Sigmoid colon (tissue), 7 donors: ENCODE results near the gene ZNF366. TPM values are rescaled to one million over a fixed set of nuclear protein-coding genes. Genes with fewer than 3 reads are reported as not detected.

Experiments
- DNase-seq: peaks from one replicate; pipeline ENCODE4 v3.0.0-alpha.2; 2019
- H3K27ac ChIP-seq, 4 donors: fragments of 200-600 bp; sonication (generic); one replicate each; pipeline ENCODE4 v1.5.1; 2016 to 2019; ENCODE audit warnings: mild to moderate bottlenecking in 1 of 4
- H3K27me3 ChIP-seq, 3 donors: fragments of 200-600 bp; sonication (generic); one replicate each; pipeline ENCODE4 v1.5.1; 2019; ENCODE audit warnings: mild to moderate bottlenecking in 1 of 3
- H3K36me3 ChIP-seq, 4 donors: fragments of 200-600 bp; sonication (generic); one replicate each; pipeline ENCODE4 v1.5.1; 2016 to 2019
- H3K4me1 ChIP-seq, 4 donors: fragments of 200-600 bp; sonication (generic); one replicate each; pipeline ENCODE4 v1.5.1; 2017 to 2019
- H3K4me3 ChIP-seq, 4 donors: fragments of 200-600 bp; sonication (generic); one replicate each; pipeline ENCODE4 v1.5.1; 2017 to 2019; ENCODE audit warnings: mild to moderate bottlenecking in 2 of 4, moderate library complexity in 1 of 4
- H3K9me3 ChIP-seq, 4 donors: fragments of 200-600 bp in 3 of 4; sonication (generic) in 3 of 4; one replicate each; pipeline versions ENCODE4 v1.5.1 to v1.6.1; 2013 to 2019
- EP300 ChIP-seq, 4 donors: sonication (generic); formaldehyde crosslinking; IDR thresholded peaks; one replicate each; pipeline ENCODE4 v1.6.1; 2017; ENCODE audit warnings: antibody characterized with exemption in 4 of 4
- POLR2A ChIP-seq, 2 donors: fragments of 450-650 bp; IDR thresholded peaks; one replicate each; pipeline ENCODE4 v1.6.1; 2016; ENCODE audit warnings: antibody characterized with exemption in 2 of 2, mild to moderate bottlenecking in 2 of 2, moderate library complexity in 2 of 2
- POLR2AphosphoS5 ChIP-seq, 4 donors: sonication (generic); formaldehyde crosslinking; IDR thresholded peaks; one replicate each; pipeline ENCODE4 v1.6.1; 2017; ENCODE audit warnings: antibody characterized with exemption in 4 of 4
- WGBS, 2 donors: extraction: QIAGEN DNeasy Blood & Tissue Kit; methylation state at CpG; one replicate each; pipeline ENCODE4 v1.1.7; 2013; 5-methylcytosine and 5-hydroxymethylcytosine counted together
- intact Hi-C: fragments of 100-400 bp; cut with DNase I; formaldehyde crosslinking; loops from one replicate; pipeline ENCODE4 v1.15.1; 2023
- polyA plus RNA-seq, 3 donors: library from polyadenylated mRNA; stranded (reverse); fragments of 200-250 nt; gene quantifications; one replicate each; pipeline ENCODE4 v1.2.3, GENCODE V29; 2013
- total RNA-seq, 4 donors: library from RNA; depleted of rRNA; stranded (reverse); fragments of >200 nt; gene quantifications; one replicate each; pipeline ENCODE4 v1.1.0, GENCODE V29; 2016
- TF ChIP-seq, protein P1 (sequence below), 4 experiments: fragments of 450-650 bp in 3 of 4; fragments of 200-600 bp in 1 of 4; IDR thresholded peaks; one replicate each; pipeline ENCODE4 v1.5.1; 2016 to 2019; ENCODE audit warnings: antibody characterized with exemption in 4 of 4, mild to moderate bottlenecking in 3 of 4, moderate library complexity in 2 of 4
- donor health status: healthy with polysubstance abuse.
- donor health status: Bipolar disorder and iron deficiency.
- donor health status: healthy.

Gene ZNF366
- total and polyA plus RNA-seq, 7 donors = 0.46 to 3.9 (median 1.8) TPM

DNA sequence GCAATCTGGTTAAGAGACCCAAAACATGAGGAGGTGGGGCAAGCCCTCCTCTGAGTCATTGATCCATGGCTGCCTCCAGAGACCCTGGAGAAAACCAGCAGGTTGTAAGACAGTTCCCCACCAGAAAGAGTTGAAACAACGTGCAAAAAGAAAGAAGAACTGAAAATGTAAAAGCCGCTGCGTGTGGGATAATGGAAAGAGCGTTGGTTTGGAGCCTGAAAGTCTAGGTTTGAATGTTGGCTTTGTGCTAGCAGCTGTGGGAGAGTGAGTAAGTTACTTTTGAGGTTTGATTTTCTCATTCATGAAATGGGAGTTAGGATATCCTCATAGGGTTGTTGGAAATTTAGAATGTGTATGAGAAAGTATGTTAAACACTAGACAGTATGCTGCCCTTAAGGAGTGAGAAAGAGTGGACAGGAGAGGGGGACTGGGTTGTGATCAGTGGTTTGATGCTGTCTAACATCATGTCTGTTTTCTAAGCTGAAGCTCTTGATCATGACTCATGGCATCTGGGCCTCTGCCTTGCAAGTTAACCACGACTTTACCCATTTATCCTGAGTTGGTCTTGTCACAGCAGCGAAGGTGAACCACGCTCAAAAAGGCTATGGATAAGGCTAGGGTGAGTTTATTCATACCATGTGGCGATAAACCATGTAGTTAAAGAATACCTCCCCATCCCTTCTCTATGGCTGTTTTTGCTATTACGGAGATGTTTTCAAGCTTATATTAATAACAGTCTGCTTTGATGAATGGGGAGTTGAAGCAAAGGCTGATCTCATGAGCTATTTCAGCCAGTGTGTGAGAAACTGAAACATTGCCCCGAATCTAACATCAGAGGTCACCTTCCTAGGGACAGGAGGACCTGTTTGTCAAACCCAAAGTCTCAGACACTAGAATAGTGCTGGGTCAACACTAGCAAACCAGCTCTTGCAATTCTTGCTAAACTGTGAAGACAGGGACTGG, 41.3 kb downstream of the ZNF366 start:
- no peak for DNase-seq
- 75 to 90% methylated on average over 10 of the region's 10 CpGs for WGBS, 2 donors
- no peak overlapping the region for H3K27ac ChIP-seq

DNA sequence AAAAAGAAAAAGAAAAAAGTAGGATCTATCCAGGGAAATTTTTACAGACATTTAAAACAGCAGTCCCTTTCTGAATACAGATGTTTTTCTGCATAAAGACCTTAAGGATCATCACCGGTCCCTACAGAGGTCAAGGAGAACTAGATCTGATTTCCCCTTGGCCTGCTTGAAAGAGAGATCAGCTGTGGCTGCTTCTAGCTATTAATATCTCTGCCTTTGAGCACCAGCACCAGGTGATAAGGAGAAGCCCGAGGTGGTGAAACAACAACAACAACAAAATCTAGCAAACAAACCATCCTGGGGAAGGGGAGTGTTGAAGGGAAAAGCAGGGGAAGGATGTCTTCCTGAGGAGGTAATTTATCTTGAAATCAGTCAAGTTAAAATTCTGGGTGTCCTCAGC, 42.1 kb downstream of the ZNF366 start:
- TF ChIP-seq EP300 (IDR thresholded peaks at IDR 0.05) = no peak
- TF ChIP-seq, protein P1, sequence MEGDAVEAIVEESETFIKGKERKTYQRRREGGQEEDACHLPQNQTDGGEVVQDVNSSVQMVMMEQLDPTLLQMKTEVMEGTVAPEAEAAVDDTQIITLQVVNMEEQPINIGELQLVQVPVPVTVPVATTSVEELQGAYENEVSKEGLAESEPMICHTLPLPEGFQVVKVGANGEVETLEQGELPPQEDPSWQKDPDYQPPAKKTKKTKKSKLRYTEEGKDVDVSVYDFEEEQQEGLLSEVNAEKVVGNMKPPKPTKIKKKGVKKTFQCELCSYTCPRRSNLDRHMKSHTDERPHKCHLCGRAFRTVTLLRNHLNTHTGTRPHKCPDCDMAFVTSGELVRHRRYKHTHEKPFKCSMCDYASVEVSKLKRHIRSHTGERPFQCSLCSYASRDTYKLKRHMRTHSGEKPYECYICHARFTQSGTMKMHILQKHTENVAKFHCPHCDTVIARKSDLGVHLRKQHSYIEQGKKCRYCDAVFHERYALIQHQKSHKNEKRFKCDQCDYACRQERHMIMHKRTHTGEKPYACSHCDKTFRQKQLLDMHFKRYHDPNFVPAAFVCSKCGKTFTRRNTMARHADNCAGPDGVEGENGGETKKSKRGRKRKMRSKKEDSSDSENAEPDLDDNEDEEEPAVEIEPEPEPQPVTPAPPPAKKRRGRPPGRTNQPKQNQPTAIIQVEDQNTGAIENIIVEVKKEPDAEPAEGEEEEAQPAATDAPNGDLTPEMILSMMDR (IDR thresholded peaks at IDR 0.05) = no peak
- no peak for TF ChIP-seq POLR2AphosphoS5 (IDR thresholded peaks at IDR 0.05)
- no peak for TF ChIP-seq POLR2A (IDR thresholded peaks at IDR 0.05)
- no peak overlapping the region for H3K4me3 ChIP-seq
- WGBS, 2 donors = 57 to 72% methylated on average over 2 of the region's 2 CpGs
- no peaks in the 10 kb centered on the region for H3K27me3 ChIP-seq
- H3K4me1 ChIP-seq = no peaks in the 10 kb centered on the region
- DNase-seq = no peak
- H3K36me3 ChIP-seq = no peaks in the 10 kb centered on the region
- H3K9me3 ChIP-seq = no peaks in the 10 kb centered on the region
- intact Hi-C loops = no loop called here
- H3K27ac ChIP-seq = no peak overlapping the region

More for the DNA sequence above, 41.3 kb downstream of the ZNF366 start:
- intact Hi-C loops = no loop called here
- TF ChIP-seq, protein P1 (IDR thresholded peaks at IDR 0.05) = no peak
- TF ChIP-seq POLR2A (IDR thresholded peaks at IDR 0.05) (no peak), POLR2AphosphoS5 (IDR thresholded peaks at IDR 0.05) (no peak), EP300 (IDR thresholded peaks at IDR 0.05) (no peak)
- no peaks in the 10 kb centered on the region for H3K9me3 ChIP-seq
- H3K27me3 ChIP-seq = no peaks in the 10 kb centered on the region
- H3K4me1 ChIP-seq = no peaks in the 10 kb centered on the region
- no peaks in the 10 kb centered on the region for H3K36me3 ChIP-seq
- H3K4me3 ChIP-seq = no peak overlapping the region

DNA sequence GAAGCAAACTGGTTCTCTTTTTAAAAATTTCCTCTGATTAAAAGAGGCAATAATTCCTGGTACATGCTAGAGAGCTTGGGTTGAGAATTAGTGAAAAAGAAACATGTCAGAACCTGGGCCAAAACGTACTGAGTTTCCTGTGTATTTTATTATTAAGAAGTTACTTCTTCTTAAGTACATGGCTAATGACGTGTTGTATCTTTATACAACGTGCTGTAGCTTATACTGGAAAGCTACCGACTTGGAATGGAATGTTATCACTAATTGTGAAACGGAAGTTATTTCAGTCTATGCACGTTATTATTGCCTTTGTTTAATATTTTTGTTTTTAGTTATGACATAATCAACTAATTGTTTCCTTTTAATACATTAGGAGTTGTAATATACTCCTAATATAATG, 43.1 kb downstream of the ZNF366 start:
- H3K4me3 ChIP-seq = no peak overlapping the region
- TF ChIP-seq EP300 (IDR thresholded peaks at IDR 0.05) (no peak), POLR2A (IDR thresholded peaks at IDR 0.05) (no peak), POLR2AphosphoS5 (IDR thresholded peaks at IDR 0.05) (no peak)
- TF ChIP-seq, protein P1 (IDR thresholded peaks at IDR 0.05) = no peak
- peak overlapping the region in 1 of 4 donors; percentile 1 for H3K27ac ChIP-seq
- no peaks in the 10 kb centered on the region for H3K27me3 ChIP-seq
- no peaks in the 10 kb centered on the region for H3K36me3 ChIP-seq
- intact Hi-C loops = no loop called here
- H3K9me3 ChIP-seq = no peaks in the 10 kb centered on the region
- no peak for DNase-seq
- WGBS, 2 donors = 82 to 86% methylated on average over 6 of the region's 6 CpGs
- peaks cover 0 to 9% (median 7%) of the 10 kb centered on the region in 4 donors for H3K4me1 ChIP-seq

DNA sequence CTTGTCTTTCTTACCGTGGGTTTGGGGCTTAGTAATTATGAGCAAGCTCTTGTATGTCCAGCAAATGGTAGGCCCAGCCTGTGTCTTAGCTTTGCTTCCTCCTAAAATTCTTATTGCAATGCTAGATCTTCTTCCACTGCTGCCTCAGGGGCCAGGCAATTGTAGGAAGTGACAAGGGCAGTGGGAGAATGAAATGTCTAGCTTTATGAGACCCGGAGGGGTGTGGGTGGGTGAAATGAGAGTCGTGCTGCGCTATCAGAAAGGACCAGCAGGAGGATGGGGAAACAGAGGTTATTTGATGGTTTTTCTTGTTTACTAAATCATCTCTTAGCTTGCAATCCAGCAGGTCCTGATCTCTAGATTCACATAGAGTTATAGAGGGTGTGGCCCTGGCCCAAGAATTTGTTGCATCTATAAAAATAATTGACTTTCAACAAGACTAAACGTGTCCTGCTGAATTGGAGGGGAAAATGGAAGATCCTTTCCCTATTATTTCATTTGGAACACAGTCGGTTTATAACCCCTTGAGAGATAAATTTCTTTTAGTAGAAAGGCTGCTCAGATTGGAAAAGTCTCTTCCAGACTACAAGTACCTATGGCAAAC, 43.7 kb downstream of the ZNF366 start:
- intact Hi-C loops = no loop called here
- no peaks in the 10 kb centered on the region for H3K27me3 ChIP-seq
- H3K9me3 ChIP-seq = no peaks in the 10 kb centered on the region
- H3K4me3 ChIP-seq = no peak overlapping the region
- no peak for DNase-seq
- TF ChIP-seq EP300 (IDR thresholded peaks at IDR 0.05) (no peak), POLR2AphosphoS5 (IDR thresholded peaks at IDR 0.05) (no peak), POLR2A (IDR thresholded peaks at IDR 0.05) (no peak)
- TF ChIP-seq, protein P1 (IDR thresholded peaks at IDR 0.05) = no peak
- peak overlapping the region in 2 of 4 donors; percentile 0 to 1 for H3K27ac ChIP-seq
- no peaks in the 10 kb centered on the region for H3K36me3 ChIP-seq
- H3K4me1 ChIP-seq = peaks cover 0 to 15% (median 12%) of the 10 kb centered on the region in 4 donors
- WGBS, 2 donors = 55 to 69% methylated on average over 6 of the region's 6 CpGs
